GM23338 (cell line): ENCODE data around the gene TSKS.

Experiments
- CREB1 ChIP-seq: fragments of 250-450 bp; sonication (Bioruptor Pico); IDR thresholded peaks from 2 replicates; pipeline ENCODE4 v1.5.0; 2020; ENCODE audit warnings: low read depth, mild to moderate bottlenecking, moderate library complexity
- CTCF ChIP-seq, 2 experiments: fragments of 200-600 bp in 1 of 2; sonication (generic) in 1 of 2; conservative IDR thresholded peaks; 2 replicates each; pipeline versions ENCODE4 v1.5.1 to v1.6.1; 2016 to 2017; ENCODE audit warnings: antibody characterized with exemption in 2 of 2, low read depth in 2 of 2, mild to moderate bottlenecking in 2 of 2, moderate library complexity in 1 of 2
- ETS1 ChIP-seq: IDR thresholded peaks from 2 replicates; pipeline ENCODE4 v1.6.1; 2016; ENCODE audit warnings: antibody characterized with exemption
- EZH2 ChIP-seq: fragments of 200-600 bp; sonication (generic); IDR thresholded peaks from one replicate; pipeline ENCODE4 v1.8.0; 2017; ENCODE audit warnings: antibody characterized with exemption, mild to moderate bottlenecking, low read depth; ENCODE audit not compliant: unreplicated experiment
- EZH2phosphoT487 ChIP-seq: fragments of 200-600 bp; sonication (generic); IDR thresholded peaks from one replicate; pipeline ENCODE4 v1.8.1; 2018; ENCODE audit warnings: antibody characterized with exemption; ENCODE audit not compliant: unreplicated experiment
- JUNB ChIP-seq: IDR thresholded peaks from one replicate; pipeline ENCODE4 v1.6.1; 2016; ENCODE audit warnings: antibody characterized with exemption; ENCODE audit not compliant: unreplicated experiment
- NANOG ChIP-seq: IDR thresholded peaks from 2 replicates; pipeline ENCODE4 v1.6.1; 2016; ENCODE audit warnings: antibody characterized with exemption, borderline replicate concordance
- POLR2AphosphoS5 ChIP-seq: IDR thresholded peaks from 2 replicates; pipeline ENCODE4 v1.6.1; 2016; ENCODE audit warnings: antibody characterized with exemption, low read depth
- REST ChIP-seq: IDR thresholded peaks from one replicate; pipeline ENCODE4 v1.6.1; 2018; ENCODE audit warnings: antibody characterized with exemption; ENCODE audit not compliant: unreplicated experiment
- STAT1 ChIP-seq: IDR thresholded peaks from one replicate; pipeline ENCODE4 v1.6.1; 2016; ENCODE audit warnings: antibody characterized with exemption; ENCODE audit not compliant: unreplicated experiment
- ZNF114 ChIP-seq: fragments of 250-450 bp; sonication (Bioruptor Pico); IDR thresholded peaks from 2 replicates; pipeline ENCODE4 v1.5.0; 2020; ENCODE audit warnings: mild to moderate bottlenecking, moderate library complexity

- TF ChIP-seq CTCF (conservative IDR thresholded peaks at IDR 0.05; ENCODE audit: low read depth in 2 of 2) (no peak), EZH2 (no peak), POLR2AphosphoS5 (no peak), REST (no peak), EZH2phosphoT487 (no peak), CREB1 (CRISPR knock-in tag) (no peak), NANOG (no peak), ZNF114 (CRISPR knock-in tag) (no peak), ETS1 (no peak), STAT1 (no peak), JUNB (no peak)
These were observed 57.2 kb downstream of the TSKS start for GRCh38 chr19:49705919-49706318.
